HepG2 (cell line): ENCODE results near the gene RBBP6. TPM values are rescaled to one million over a fixed set of nuclear protein-coding genes. Genes with fewer than 3 reads are reported as not detected.

ENCODE experiments used
- ATAC-seq: fragments of 200-7000 bp; cut with Tn5 transposase; 3 replicates; pipeline ENCODE4 v1.9.1; 2020; ENCODE audit warnings: mild to moderate bottlenecking, moderate library complexity
- BruUV-seq: library from RNA; stranded (reverse); fragments of 400-500 nt; replicated peaks from 2 replicates; lab custom pipeline; 2021; lab: Mats Ljungman, UMichigan
- CTCF ChIA-PET: fragments of 300-600 bp; formaldehyde crosslinking; extraction: SDS; loops from one replicate; lab custom pipeline; 2021; ENCODE audit warnings: low total read pairs, inconsistent platforms, low intra/inter-chr PET ratio; lab: Yijun Ruan, JAX
- POLR2A ChIA-PET: fragments of 350-600 bp; sonication (Branson Sonifier 250); formaldehyde crosslinking; loops from one replicate; lab custom pipeline; 2020; ENCODE audit warnings: antibody characterized with exemption, inconsistent platforms; lab: Yijun Ruan, JAX
- DNase-seq: peaks from one replicate; pipeline ENCODE4 v3.0.0-alpha.2; 2015; ENCODE audit warnings: low spot score
- FAIRE-seq: peaks from 3 replicates; lab custom pipeline; 2011; peaks lifted over from hg19 to GRCh38; lab: Jason Lieb, UNC
- H2AFZ ChIP-seq: one replicate; pipeline ENCODE4 v1.6.1; 2011; ENCODE audit warnings: low read length, inconsistent platforms
- H3K27ac ChIP-seq: fragments of 300-600 bp; 3 replicates; pipeline ENCODE4 v1.8.0; 2011; ENCODE audit warnings: mixed run types, mild to moderate bottlenecking, mixed read lengths, low read length, inconsistent platforms; ENCODE audit not compliant: insufficient read depth; ENCODE audit errors: extremely low read length
- H3K27me3 ChIP-seq, 2 experiments: fragments of 200-600 bp in 1 of 2; 2 replicates in 1 of 2; 3 replicates in 1 of 2; pipeline versions ENCODE4 v1.6.0 to v1.8.0; 2011; ENCODE audit warnings: low read length in 2 of 2, mild to moderate bottlenecking in 2 of 2, moderate library complexity in 2 of 2, inconsistent platforms in 1 of 2; ENCODE audit not compliant: insufficient read depth in 2 of 2, control insufficient read depth in 1 of 2
- H3K36me3 ChIP-seq, 2 experiments: fragments of 200-600 bp in 1 of 2; replicated peaks in 1 of 2; 2 replicates in 1 of 2; 3 replicates in 1 of 2; pipeline versions ENCODE4 v1.5.1 to v1.8.0; 2011; ENCODE audit warnings: low read length in 2 of 2, inconsistent platforms in 1 of 2; ENCODE audit not compliant: insufficient read depth in 2 of 2, control insufficient read depth in 1 of 2
- H3K4me1 ChIP-seq: 2 replicates; pipeline ENCODE4 v1.5.1; 2012; ENCODE audit warnings: low read length, inconsistent platforms; ENCODE audit not compliant: insufficient read depth
- H3K4me2 ChIP-seq: 2 replicates; pipeline ENCODE4 v1.6.0; 2011; ENCODE audit warnings: low read depth, low read length, inconsistent platforms
- H3K4me3 ChIP-seq, 3 experiments: fragments of 200-600 bp in 1 of 3; sonication (generic), shearing (Covaris generic) in 1 of 3; replicated peaks in 1 of 3; 2 replicates each; pipeline ENCODE4 v1.5.1; 2011 to 2016; ENCODE audit warnings: low read length in 3 of 3, inconsistent platforms in 2 of 3, low read depth in 2 of 3, mild to moderate bottlenecking in 2 of 3, control low read depth in 1 of 3, mixed read lengths in 1 of 3; ENCODE audit not compliant: insufficient read depth in 1 of 3
- H3K79me2 ChIP-seq: one replicate; pipeline ENCODE4 v1.6.1; 2011; ENCODE audit warnings: low read length, inconsistent platforms; ENCODE audit not compliant: insufficient read depth
- H3K9ac ChIP-seq: 2 replicates; pipeline ENCODE4 v1.6.0; 2011; ENCODE audit warnings: mild to moderate bottlenecking, low read depth, low read length, inconsistent platforms; ENCODE audit not compliant: insufficient read depth
- H3K9me3 ChIP-seq: 2 replicates; pipeline ENCODE4 v1.5.1; 2012; ENCODE audit warnings: mild to moderate bottlenecking, low read length
- H4K20me1 ChIP-seq: 2 replicates; pipeline ENCODE4 v1.6.0; 2011; ENCODE audit warnings: inconsistent platforms, mild to moderate bottlenecking, low read length, moderate library complexity; ENCODE audit not compliant: insufficient read depth
- CREM ChIP-seq, 2 experiments: sonication (generic) in 1 of 2; formaldehyde crosslinking in 1 of 2; IDR thresholded peaks; 2 replicates each; pipeline versions ENCODE4 v1.4.0 to v1.6.1; 2016 to 2020; ENCODE audit warnings: antibody characterized with exemption in 1 of 2, mild to moderate bottlenecking in 1 of 2, missing genetic modification reagents in 1 of 2
- FOXP1 ChIP-seq, 2 experiments: fragments of 450-650 bp in 1 of 2; IDR thresholded peaks; 2 replicates each; pipeline ENCODE4 v1.6.1; 2017 to 2018; ENCODE audit warnings: antibody characterized with exemption in 1 of 2
- FOXP4 ChIP-seq: sonication (generic); formaldehyde crosslinking; IDR thresholded peaks from 2 replicates; pipeline ENCODE4 v1.4.0; 2020; ENCODE audit warnings: missing genetic modification reagents
- GABPB1 ChIP-seq: IDR thresholded peaks from 2 replicates; pipeline ENCODE4 v1.6.1; 2016; ENCODE audit warnings: mild to moderate bottlenecking, missing genetic modification reagents, moderate library complexity, missing compliant biosample characterization
- HNF4A ChIP-seq: sonication (generic); formaldehyde crosslinking; IDR thresholded peaks from 2 replicates; pipeline ENCODE4 v1.4.0; 2020; ENCODE audit warnings: missing genetic modification reagents
- POGZ ChIP-seq: sonication (generic); formaldehyde crosslinking; IDR thresholded peaks from 2 replicates; pipeline ENCODE4 v1.4.0; 2020; ENCODE audit warnings: mild to moderate bottlenecking, missing genetic modification reagents
- PRPF4 ChIP-seq: fragments of 200-400 bp; formaldehyde crosslinking; IDR thresholded peaks from 2 replicates; pipeline ENCODE4 v1.6.1; 2016; ENCODE audit warnings: low read length, low read depth; ENCODE audit not compliant: poor library complexity, severe bottlenecking
- SKI ChIP-seq: fragments of 450-650 bp; IDR thresholded peaks from one replicate; pipeline ENCODE4 v1.6.1; 2018; ENCODE audit warnings: mild to moderate bottlenecking; ENCODE audit not compliant: partially characterized antibody
- SMC3 ChIP-seq: IDR thresholded peaks from 2 replicates; pipeline ENCODE4 v1.6.1; 2011; ENCODE audit warnings: low read length, improper control_type of control experiment
- SOX5 ChIP-seq: IDR thresholded peaks from 2 replicates; pipeline ENCODE4 v1.6.1; 2016; ENCODE audit warnings: borderline replicate concordance
- SOX6 ChIP-seq, 2 experiments: fragments of 450-650 bp in 1 of 2; sonication (generic) in 1 of 2; formaldehyde crosslinking in 1 of 2; IDR thresholded peaks; 2 replicates each; pipeline versions ENCODE4 v1.4.0 to v1.6.1; 2017 to 2020; ENCODE audit warnings: antibody characterized with exemption in 1 of 2, mild to moderate bottlenecking in 1 of 2, missing genetic modification reagents in 1 of 2
- STAG1 ChIP-seq: sonication (generic); formaldehyde crosslinking; IDR thresholded peaks from 2 replicates; pipeline ENCODE4 v1.4.0; 2020; ENCODE audit warnings: missing genetic modification reagents
- ZBTB2 ChIP-seq: sonication (generic); formaldehyde crosslinking; IDR thresholded peaks from 2 replicates; pipeline ENCODE4 v1.8.0; 2022; ENCODE audit warnings: low read depth, missing genetic modification reagents
- ZFP90 ChIP-seq: sonication (generic); formaldehyde crosslinking; IDR thresholded peaks from 2 replicates; pipeline ENCODE4 v1.8.0; 2022; ENCODE audit warnings: missing genetic modification reagents, mild to moderate bottlenecking, inconsistent platforms, borderline replicate concordance
- ZMYM3 ChIP-seq: sonication (generic); formaldehyde crosslinking; IDR thresholded peaks from 2 replicates; pipeline ENCODE4 v1.5.1; 2020; ENCODE audit warnings: mild to moderate bottlenecking, missing genetic modification reagents
- ZNF543 ChIP-seq: sonication (generic); formaldehyde crosslinking; IDR thresholded peaks from 2 replicates; pipeline ENCODE4 v1.4.0; 2020; ENCODE audit warnings: mild to moderate bottlenecking, missing genetic modification reagents
- ZNF580 ChIP-seq: IDR thresholded peaks from 2 replicates; pipeline ENCODE4 v1.6.1; 2016; ENCODE audit warnings: low read depth, borderline replicate concordance
- ZNF644 ChIP-seq: IDR thresholded peaks from 2 replicates; pipeline ENCODE4 v1.6.1; 2016; ENCODE audit warnings: low read depth
- ZNF770 ChIP-seq: sonication (generic); formaldehyde crosslinking; IDR thresholded peaks from 2 replicates; pipeline ENCODE4 v1.5.0; 2020; ENCODE audit warnings: mild to moderate bottlenecking, missing genetic modification reagents
- WGBS: methylation state at CpG from one replicate; pipeline ENCODE4 v1.1.6; 2017; ENCODE audit warnings: low lambda C conversion rate; 5-methylcytosine and 5-hydroxymethylcytosine counted together
- in situ Hi-C: cut with HindIII; loops from 2 replicates; pipeline ENCODE4 v1.10.0; 2017; ENCODE audit warnings: low pct_unique_long_range_greater_than_20kb; ENCODE audit not compliant: extremely low pct_ligation_motif_present
- intact Hi-C: fragments of 100-400 bp; cut with micrococcal nuclease; formaldehyde crosslinking; loops from one replicate; pipeline ENCODE4 v1.10.0; 2022; ENCODE audit not compliant: unreplicated experiment
- polyA plus RNA-seq, 8 experiments: library from polyadenylated mRNA; depleted of rRNA in 3 of 8; stranded (reverse) in 7 of 8; unstranded in 1 of 8; fragments of >200 nt; fragmentation: Illumina TruSeq in 4 of 8; extraction: Trizol in 4 of 8; gene quantifications; 2 replicates each; pipeline versions ENCODE4 v1.2.1 to v1.2.3, GENCODE V29; 2011 to 2016; ENCODE audit warnings: low read depth in 4 of 8, missing spikeins in 1 of 8, mixed read lengths in 1 of 8; ENCODE audit not compliant: insufficient read depth in 1 of 8
- total RNA-seq, 5 experiments: library from RNA; depleted of rRNA; stranded (reverse); fragments of >200 nt; fragmentation: Illumina TruSeq; extraction: Trizol; gene quantifications; 2 replicates each; pipeline ENCODE4 v1.2.3, GENCODE V29; 2016; ENCODE audit warnings: low read depth in 1 of 5

RBBP6 gene
- total and polyA plus RNA-seq, 2 of the 13 experiments (the other 11 are each of a cell fraction or from before 2014, with no cell fraction given), result 37.1 to 70.9 TPM

GRCh38 chr16:24535827-24536226 is 3.5 kb upstream of the RBBP6 start:
- no TSS peak for BruUV-seq
- no peak overlapping the region for H2AFZ ChIP-seq
- peaks cover 9% of the 10 kb centered on the region for H4K20me1 ChIP-seq
- H3K79me2 ChIP-seq, result peaks cover 13% of the 10 kb centered on the region
- POLR2A ChIA-PET, result interaction anchor here (1.2 kb wide), 1 partner anchor 15 kb away, joined by 3 read pairs; no protein-coding TSS in a partner anchor
- no peak overlapping the region for H3K9ac ChIP-seq
- H3K36me3 ChIP-seq, result no peaks in the 10 kb centered on the region
- no peaks in the 10 kb centered on the region; a peak in 1 of 5 replicates for H3K27me3 ChIP-seq
- intact Hi-C loops (loop anchor here (5.0 kb wide), 1 partner anchor 151 kb away; no protein-coding TSS in a partner anchor), in situ Hi-C loops (no loop called here)
- H3K27ac ChIP-seq, result no peak overlapping the region
- peaks cover 67% of the 10 kb centered on the region for H3K4me1 ChIP-seq
- no peak for FAIRE-seq
- no peaks in the 10 kb centered on the region for H3K9me3 ChIP-seq
- 0% methylated on average over 4 of the region's 4 CpGs for WGBS
- ATAC-seq, result no peak
- CTCF ChIA-PET, result interaction anchor here (2.6 kb wide), 1 partner anchor 19 kb away, joined by 14 read pairs; no protein-coding TSS in a partner anchor
- DNase-seq, result peak; percentile 39
- peak overlapping the region; percentile 13; the same call in 1 of the 2 replicates for H3K4me2 ChIP-seq
- H3K4me3 ChIP-seq, result no peak overlapping the region
- TF ChIP-seq ZNF543 (CRISPR knock-in tag) (no peak), HNF4A (CRISPR knock-in tag) (0 out of 2 replicates have a peak, but pooled peaks have one; percentile 13), PRPF4 (no peak), CREM (IDR thresholded peaks at IDR 0.05) (no peak), CREM (CRISPR knock-in tag; IDR thresholded peaks at IDR 0.05) (no peak), GABPB1 (0 out of 2 replicates have a peak, but pooled peaks have one; percentile 7), ZBTB2 (CRISPR knock-in tag) (no peak), STAG1 (CRISPR knock-in tag) (peak; percentile 14; the same call in 1 of the 2 replicates), SOX6 (IDR thresholded peaks at IDR 0.05) (no peak), SOX6 (CRISPR knock-in tag; IDR thresholded peaks at IDR 0.05) (peak; percentile 40; the same call in 1 of the 2 replicates), FOXP1 (IDR thresholded peaks at IDR 0.05) (no peak), FOXP1 (CRISPR knock-in tag; IDR thresholded peaks at IDR 0.05) (peak; percentile 64), ZNF580 (CRISPR knock-in tag) (peak; percentile 31; the same call in 1 of the 2 replicates), SOX5 (CRISPR knock-in tag) (peak; percentile 34; the same call in 1 of the 2 replicates), POGZ (CRISPR knock-in tag) (peak; percentile 47; the same call in 1 of the 2 replicates), ZNF644 (CRISPR knock-in tag) (0 out of 2 replicates have a peak, but pooled peaks have one; percentile 9), FOXP4 (CRISPR knock-in tag) (0 out of 2 replicates have a peak, but pooled peaks have one; percentile 26), ZFP90 (CRISPR knock-in tag) (0 out of 2 replicates have a peak, but pooled peaks have one; percentile 51), SKI (peak; percentile 17), ZNF770 (CRISPR knock-in tag) (peak; percentile 97), ZMYM3 (peak; percentile 74), SMC3 (peak; percentile 28; the same call in 1 of the 2 replicates)
